Tibial nerve (tissue), 4 donors: ENCODE measurements around the gene A4GALT. TPM values are rescaled to one million over a fixed set of nuclear protein-coding genes. Genes with fewer than 3 reads are reported as not detected.
A peak's percentile ranks its signal among the peaks of the same experiment; 100 is the strongest.

Source experiments
- DNase-seq, 2 donors: peaks; one replicate each; pipeline ENCODE4 v3.0.0-alpha.2; 2019; ENCODE audit warnings: low spot score in 2 of 2
- H3K27ac ChIP-seq, 4 donors: fragments of 200-600 bp; sonication (generic) in 3 of 4; one replicate each; pipeline ENCODE4 v1.5.1; 2017 to 2019; ENCODE audit warnings: mild to moderate bottlenecking in 1 of 4
- H3K27me3 ChIP-seq, 2 donors: fragments of 200-600 bp; sonication (generic) in 1 of 2; one replicate each; pipeline versions ENCODE4 v1.5.1 to v1.6.0; 2017 to 2019
- H3K36me3 ChIP-seq, 3 donors: fragments of 200-600 bp; sonication (generic); one replicate each; pipeline ENCODE4 v1.5.1; 2018 to 2019
- H3K4me1 ChIP-seq, 4 donors: fragments of 200-600 bp; sonication (generic) in 3 of 4; one replicate each; pipeline ENCODE4 v1.5.1; 2017 to 2019
- H3K4me3 ChIP-seq, 4 donors: fragments of 200-600 bp; sonication (generic) in 3 of 4; one replicate each; pipeline ENCODE4 v1.5.1; 2017 to 2019; ENCODE audit warnings: mild to moderate bottlenecking in 1 of 4, moderate library complexity in 1 of 4
- H3K9me3 ChIP-seq, 4 donors: fragments of 200-600 bp; sonication (generic) in 3 of 4; one replicate each; pipeline ENCODE4 v1.5.1; 2017 to 2019
- EP300 ChIP-seq, 2 donors: sonication (generic); formaldehyde crosslinking; IDR thresholded peaks; one replicate each; pipeline ENCODE4 v1.6.1; 2017; ENCODE audit warnings: antibody characterized with exemption in 2 of 2, mild to moderate bottlenecking in 1 of 2
- POLR2A ChIP-seq, 2 donors: fragments of 450-650 bp; IDR thresholded peaks; one replicate each; pipeline ENCODE4 v1.6.1; 2017; ENCODE audit warnings: antibody characterized with exemption in 2 of 2, mild to moderate bottlenecking in 2 of 2, moderate library complexity in 2 of 2
- WGBS, 2 donors: methylation state at CpG; one replicate each; pipeline ENCODE4 v1.1.5; 2018; 5-methylcytosine and 5-hydroxymethylcytosine counted together
- total RNA-seq, 4 donors: library from RNA; depleted of rRNA; stranded (reverse); fragments of >200 nt; gene quantifications; one replicate each; pipeline ENCODE4 v1.1.0, GENCODE V29; 2016
- TF ChIP-seq, protein P1 (sequence below), 5 experiments: fragments of 200-600 bp in 3 of 5; fragments of 450-650 bp in 2 of 5; sonication (generic) in 3 of 5; IDR thresholded peaks; one replicate each; pipeline ENCODE4 v1.5.1; 2016 to 2019; ENCODE audit warnings: antibody characterized with exemption in 5 of 5, mild to moderate bottlenecking in 3 of 5, moderate library complexity in 2 of 5

Gene A4GALT
- total RNA-seq, 4 donors from 2014 or later = 73.0 to 146 (median 99.0) TPM

DNA sequence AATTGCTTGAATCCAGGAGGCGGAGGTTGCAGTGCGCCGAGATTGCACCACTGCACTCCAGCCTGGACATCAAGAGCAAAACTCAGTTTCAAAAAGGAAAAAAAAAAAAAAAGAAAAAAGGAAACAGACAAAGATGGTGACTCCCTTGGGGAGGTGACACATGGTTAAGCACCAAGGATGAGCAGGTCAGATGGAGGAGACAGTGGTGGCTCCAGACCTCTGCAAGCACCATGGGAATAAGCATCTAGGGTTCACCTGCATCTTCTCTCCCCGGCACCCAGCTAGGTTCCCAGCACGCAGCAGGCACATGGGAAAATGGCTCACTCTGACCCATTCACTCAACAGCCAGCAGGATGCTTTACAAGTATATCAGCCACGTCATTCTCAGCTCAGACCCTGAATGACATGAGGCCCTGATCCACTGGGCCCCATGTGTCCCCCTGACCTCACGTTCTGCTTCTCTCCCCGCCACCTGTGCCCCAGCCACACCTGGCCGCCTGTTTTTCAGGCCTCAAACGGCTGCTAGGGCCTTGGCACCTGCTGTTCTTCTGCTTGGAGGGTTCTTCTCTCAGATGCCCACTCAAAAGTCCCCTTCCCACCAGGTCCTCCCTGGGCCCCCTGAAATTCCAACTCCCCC, 24.2 kb downstream of the A4GALT start:
- Histone ChIP-seq H3K27me3 (no peaks in the 10 kb centered on the region), H3K27ac (peak overlapping the region in 3 of 4 donors; percentile 3 to 72 (median 52)), H3K36me3 (peaks cover 0 to 32% (median 0%) of the 10 kb centered on the region in 3 donors), H3K9me3 (no peaks in the 10 kb centered on the region), H3K4me1 (peaks cover 0 to 71% (median 18%) of the 10 kb centered on the region in 4 donors), H3K4me3 (no peak overlapping the region)
- WGBS, 2 donors = 77 to 83% methylated on average over 10 of the region's 10 CpGs
- TF ChIP-seq POLR2A (IDR thresholded peaks at IDR 0.05) (no peak), EP300 (IDR thresholded peaks at IDR 0.05) (no peak)
- TF ChIP-seq, protein P1, sequence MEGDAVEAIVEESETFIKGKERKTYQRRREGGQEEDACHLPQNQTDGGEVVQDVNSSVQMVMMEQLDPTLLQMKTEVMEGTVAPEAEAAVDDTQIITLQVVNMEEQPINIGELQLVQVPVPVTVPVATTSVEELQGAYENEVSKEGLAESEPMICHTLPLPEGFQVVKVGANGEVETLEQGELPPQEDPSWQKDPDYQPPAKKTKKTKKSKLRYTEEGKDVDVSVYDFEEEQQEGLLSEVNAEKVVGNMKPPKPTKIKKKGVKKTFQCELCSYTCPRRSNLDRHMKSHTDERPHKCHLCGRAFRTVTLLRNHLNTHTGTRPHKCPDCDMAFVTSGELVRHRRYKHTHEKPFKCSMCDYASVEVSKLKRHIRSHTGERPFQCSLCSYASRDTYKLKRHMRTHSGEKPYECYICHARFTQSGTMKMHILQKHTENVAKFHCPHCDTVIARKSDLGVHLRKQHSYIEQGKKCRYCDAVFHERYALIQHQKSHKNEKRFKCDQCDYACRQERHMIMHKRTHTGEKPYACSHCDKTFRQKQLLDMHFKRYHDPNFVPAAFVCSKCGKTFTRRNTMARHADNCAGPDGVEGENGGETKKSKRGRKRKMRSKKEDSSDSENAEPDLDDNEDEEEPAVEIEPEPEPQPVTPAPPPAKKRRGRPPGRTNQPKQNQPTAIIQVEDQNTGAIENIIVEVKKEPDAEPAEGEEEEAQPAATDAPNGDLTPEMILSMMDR (IDR thresholded peaks at IDR 0.05) = no peak
- DNase-seq = no peak

DNA sequence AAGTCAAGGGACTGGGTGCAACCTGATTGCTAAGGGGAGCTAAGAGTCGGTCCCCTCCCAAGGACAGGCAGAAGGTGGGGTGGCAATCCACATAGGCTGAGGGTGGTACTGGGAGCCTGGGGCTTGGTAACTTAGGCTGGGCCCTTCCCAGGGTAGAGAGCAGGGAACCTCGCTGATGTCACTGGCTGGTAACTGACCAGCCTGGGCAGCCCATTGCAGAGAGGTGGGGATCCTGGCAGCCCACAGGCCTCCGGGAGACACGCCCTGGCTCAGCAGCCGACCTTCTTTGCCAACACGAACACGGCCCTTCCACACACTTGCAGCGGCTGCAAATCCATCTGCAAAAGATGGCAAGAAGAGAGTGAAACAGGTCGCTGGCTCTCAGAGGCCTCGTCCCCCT, 25.4 kb downstream of the A4GALT start:
- no peaks in the 10 kb centered on the region for H3K27me3 ChIP-seq
- H3K27ac ChIP-seq = peak overlapping the region in 2 of 4 donors; percentile 8 to 41
- no peak overlapping the region for H3K4me3 ChIP-seq
- 65 to 70% methylated on average over 9 to 10 of the region's 10 CpGs for WGBS, 2 donors
- TF ChIP-seq POLR2A (IDR thresholded peaks at IDR 0.05) (no peak), EP300 (IDR thresholded peaks at IDR 0.05) (no peak)
- TF ChIP-seq, protein P1 (IDR thresholded peaks at IDR 0.05) = no peak
- peaks cover 0 to 61% (median 18%) of the 10 kb centered on the region in 4 donors for H3K4me1 ChIP-seq
- DNase-seq = no peak
- H3K9me3 ChIP-seq = no peaks in the 10 kb centered on the region
- H3K36me3 ChIP-seq = peaks cover 0 to 34% (median 0%) of the 10 kb centered on the region in 3 donors

DNA sequence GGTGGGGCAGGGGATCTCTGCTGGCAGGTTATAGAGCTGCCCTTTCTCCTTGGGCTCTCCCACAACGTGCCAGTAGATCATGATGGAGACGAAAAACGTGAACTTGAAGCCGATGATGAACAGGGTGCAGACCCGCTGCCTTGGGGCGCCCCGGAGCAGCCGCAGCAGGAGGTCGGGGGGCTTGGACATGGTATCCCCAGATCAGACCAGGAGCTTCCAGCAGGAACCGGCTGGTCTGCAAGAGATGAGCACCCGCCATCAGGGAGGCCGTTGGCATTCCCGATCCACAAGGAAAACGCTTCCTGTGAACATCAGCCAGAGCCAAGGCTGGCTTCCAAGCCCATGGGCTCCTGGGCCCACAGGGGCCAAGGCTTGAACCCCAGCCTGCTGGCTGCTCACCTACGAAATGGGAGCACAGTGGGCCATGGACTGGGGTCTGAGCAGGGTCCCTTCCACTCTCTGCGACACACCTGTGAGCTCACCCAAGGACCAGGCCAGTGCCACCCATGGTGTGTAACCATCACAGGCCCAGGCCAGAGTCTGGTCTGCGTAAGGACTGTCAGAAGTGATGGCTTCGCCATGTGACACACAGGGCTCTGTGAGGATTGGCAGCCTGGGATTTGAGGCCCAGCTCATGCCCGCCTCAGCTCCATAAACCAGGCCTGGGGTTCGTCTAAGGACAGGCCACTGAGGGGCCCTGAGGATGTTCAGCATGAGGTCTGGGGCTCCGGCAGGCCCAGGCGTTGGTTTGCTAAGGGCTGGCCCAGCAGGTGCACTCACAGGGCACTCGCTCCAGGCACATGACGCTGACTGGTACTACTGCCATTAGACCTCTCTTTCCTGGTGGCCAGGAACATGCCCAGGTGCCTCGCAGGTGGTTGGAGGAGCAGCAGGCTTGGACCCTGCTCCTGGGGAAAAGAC, 26.6 kb downstream of the A4GALT start:
- TF ChIP-seq, protein P1 (IDR thresholded peaks at IDR 0.05) = no peak
- TF ChIP-seq POLR2A (IDR thresholded peaks at IDR 0.05) (no peak), EP300 (IDR thresholded peaks at IDR 0.05) (no peak)
- no peak overlapping the region for H3K27ac ChIP-seq
- no peaks in the 10 kb centered on the region for H3K27me3 ChIP-seq
- H3K36me3 ChIP-seq = peaks cover 0 to 34% (median 0%) of the 10 kb centered on the region in 3 donors
- 92 to 93% methylated on average over 21 of the region's 25 CpGs for WGBS, 2 donors
- H3K4me3 ChIP-seq = no peak overlapping the region
- H3K4me1 ChIP-seq = peaks cover 0 to 59% (median 16%) of the 10 kb centered on the region in 4 donors
- H3K9me3 ChIP-seq = no peaks in the 10 kb centered on the region
- no peak for DNase-seq

DNA sequence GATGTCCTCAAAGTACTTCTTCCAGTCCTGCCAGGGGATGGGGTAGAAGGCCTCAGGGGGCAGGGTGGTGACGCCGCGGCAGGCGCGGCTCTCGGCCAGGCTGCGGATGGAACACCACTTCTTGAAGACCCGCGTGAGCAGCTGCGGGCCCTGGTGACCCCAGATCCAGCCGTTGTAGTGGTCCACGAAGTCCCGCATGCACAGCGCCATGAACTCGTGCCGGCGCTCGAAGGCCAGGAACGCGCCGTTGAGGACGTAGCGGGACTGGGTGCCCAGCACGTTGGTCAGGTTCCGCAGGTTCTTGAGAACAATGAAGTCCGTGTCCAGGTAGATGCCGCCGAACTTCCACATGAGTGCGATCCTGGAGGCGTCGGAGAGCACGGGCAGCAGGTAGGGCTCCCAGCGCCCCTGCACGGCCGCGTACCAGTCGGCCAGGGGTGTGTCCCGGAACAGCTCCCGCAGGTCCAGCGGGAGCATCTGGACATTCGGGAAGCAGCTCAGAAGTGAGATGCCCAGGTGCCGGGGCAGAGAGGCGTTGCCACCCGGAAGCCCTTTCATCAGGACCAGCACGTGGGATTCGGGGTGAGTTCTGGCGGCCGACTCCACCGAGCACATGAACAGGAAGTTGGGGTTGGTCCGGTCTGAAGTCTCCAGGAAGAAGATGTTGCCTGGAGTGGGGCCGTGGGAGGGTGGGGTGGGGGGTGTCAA, 27.5 kb downstream of the A4GALT start:
- 93 to 94% methylated on average over 49 to 50 of the region's 51 CpGs for WGBS, 2 donors
- H3K27ac ChIP-seq = peak overlapping the region in 2 of 4 donors; percentile 53 to 74
- peaks cover 0 to 34% (median 0%) of the 10 kb centered on the region in 3 donors for H3K36me3 ChIP-seq
- H3K9me3 ChIP-seq = no peaks in the 10 kb centered on the region
- H3K27me3 ChIP-seq = no peaks in the 10 kb centered on the region
- TF ChIP-seq POLR2A (IDR thresholded peaks at IDR 0.05) = no peak
- TF ChIP-seq, protein P1 (IDR thresholded peaks at IDR 0.05) = no peak
- TF ChIP-seq EP300 (IDR thresholded peaks at IDR 0.05) = no peak
- no peak overlapping the region for H3K4me3 ChIP-seq
- no peak for DNase-seq
- H3K4me1 ChIP-seq = peaks cover 0 to 58% (median 16%) of the 10 kb centered on the region in 4 donors
